ENCODE data around the gene PIGX. TPM values are rescaled to one million over a fixed set of nuclear protein-coding genes. Genes with fewer than 3 reads are reported as not detected.
"Not testable (repeated sequence)": the region's sequence is repeated elsewhere in the genome, so short reads cannot be mapped to it uniquely, and the experiment has no call there.

PIGX gene
- polyA plus RNA-seq, 3 donors, result 26.9 to 31.7 (median 28.6) TPM

- DNase-seq (ENCODE audit: extremely low read depth in 1 of 11, low read depth in 9 of 11, low spot score in 4 of 11), result peak in 10 of 11 donors; percentile 51 to 86 (median 70)
Observed at GRCh38 chr3:196739671-196740480, 27.7 kb downstream of the PIGX start, which contains the start of gene PAK2. Gene PAK2, plus strand, starts transcription at chr3:196739857. Its CDS starts 42,790 bp downstream, at chr3:196782647.

- DNase-seq (ENCODE audit: extremely low read depth in 1 of 11, low read depth in 9 of 11, low spot score in 4 of 11), result peak in 7 of 11 donors; percentile 24 to 48 (median 40)
Observed at GRCh38 chr3:196740481-196741248, 28.5 kb downstream of the PIGX start.

GRCh38 chr3:196741249-196741889 is 29.2 kb downstream of the PIGX start:
- peak in 1 of 11 donors; percentile 6 for DNase-seq (ENCODE audit: extremely low read depth in 1 of 11, low read depth in 9 of 11, low spot score in 4 of 11)

DNA sequence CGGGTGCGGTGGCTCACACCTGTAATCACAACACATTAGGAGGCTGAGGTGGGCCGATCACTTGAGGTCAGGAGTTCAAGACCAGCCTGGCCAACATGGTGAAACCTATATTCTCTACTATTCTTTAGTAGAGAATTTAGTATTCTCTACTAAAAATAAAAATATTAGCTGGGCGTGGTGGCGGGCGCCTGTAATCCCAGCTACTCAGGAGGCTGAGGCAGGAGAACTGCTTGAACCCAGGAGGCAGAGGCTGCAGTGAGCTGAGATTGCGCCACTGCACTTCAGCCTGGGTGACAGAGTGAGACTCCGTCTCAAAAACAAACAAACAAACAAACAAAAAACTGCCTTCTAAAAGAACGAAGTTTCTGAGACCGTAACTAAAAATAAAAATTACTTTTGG is 31.4 kb downstream of the PIGX start:
- not testable (repeated sequence) for DNase-seq (ENCODE audit: extremely low read depth in 1 of 11, low read depth in 9 of 11, low spot score in 4 of 11)

DNA sequence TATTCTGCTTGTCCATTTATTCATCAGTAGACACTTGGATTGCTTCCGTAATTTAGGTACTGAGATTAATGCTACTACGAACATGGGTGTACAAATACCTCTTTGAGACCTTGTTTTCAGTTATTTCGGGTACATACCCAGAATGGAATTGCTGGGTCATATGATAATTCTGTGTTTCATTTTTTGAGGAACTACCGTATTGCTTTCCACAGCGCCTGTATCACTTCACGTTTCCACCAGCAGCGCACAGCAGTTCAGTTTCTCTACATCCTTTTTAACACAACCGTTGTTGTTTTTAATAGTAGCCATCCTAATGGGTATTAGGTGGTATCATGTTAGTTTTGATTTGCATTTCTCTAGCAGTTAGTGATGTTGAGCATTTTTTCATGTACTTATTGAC is 36.9 kb downstream of the PIGX start:
- no peak for DNase-seq (ENCODE audit: extremely low read depth in 1 of 11, low read depth in 9 of 11, low spot score in 4 of 11)

- DNase-seq (ENCODE audit: extremely low read depth in 1 of 11, low read depth in 9 of 11, low spot score in 4 of 11), result no peak
Observed at GRCh38 chr3:196753201-196753600, 41.0 kb downstream of the PIGX start.

- DNase-seq (ENCODE audit: extremely low read depth in 1 of 11, low read depth in 9 of 11, low spot score in 4 of 11), result no peak
Observed at GRCh38 chr3:196754091-196754981, 42.2 kb downstream of the PIGX start.

DNA sequence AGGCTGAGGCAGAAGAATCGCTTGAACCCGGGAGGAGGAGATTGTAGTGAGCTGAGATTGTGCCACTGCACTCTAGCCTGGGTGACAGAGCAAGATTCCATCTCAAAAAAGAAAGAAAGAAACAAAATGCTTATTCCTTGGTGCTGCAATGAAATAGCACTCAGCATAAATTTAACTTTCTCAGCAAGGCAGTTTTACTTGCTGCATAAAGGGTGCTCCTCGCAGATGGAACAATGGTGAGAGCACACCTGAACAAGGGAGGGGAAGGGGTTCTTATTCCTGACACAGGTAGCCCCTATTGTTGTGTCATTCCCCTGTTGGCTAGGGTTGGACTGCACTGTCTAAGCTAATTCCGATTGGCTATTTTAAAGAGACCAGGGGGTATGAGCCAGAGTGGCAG is 44.6 kb downstream of the PIGX start:
- DNase-seq (ENCODE audit: extremely low read depth in 1 of 11, low read depth in 9 of 11, low spot score in 4 of 11), result no peak

DNA sequence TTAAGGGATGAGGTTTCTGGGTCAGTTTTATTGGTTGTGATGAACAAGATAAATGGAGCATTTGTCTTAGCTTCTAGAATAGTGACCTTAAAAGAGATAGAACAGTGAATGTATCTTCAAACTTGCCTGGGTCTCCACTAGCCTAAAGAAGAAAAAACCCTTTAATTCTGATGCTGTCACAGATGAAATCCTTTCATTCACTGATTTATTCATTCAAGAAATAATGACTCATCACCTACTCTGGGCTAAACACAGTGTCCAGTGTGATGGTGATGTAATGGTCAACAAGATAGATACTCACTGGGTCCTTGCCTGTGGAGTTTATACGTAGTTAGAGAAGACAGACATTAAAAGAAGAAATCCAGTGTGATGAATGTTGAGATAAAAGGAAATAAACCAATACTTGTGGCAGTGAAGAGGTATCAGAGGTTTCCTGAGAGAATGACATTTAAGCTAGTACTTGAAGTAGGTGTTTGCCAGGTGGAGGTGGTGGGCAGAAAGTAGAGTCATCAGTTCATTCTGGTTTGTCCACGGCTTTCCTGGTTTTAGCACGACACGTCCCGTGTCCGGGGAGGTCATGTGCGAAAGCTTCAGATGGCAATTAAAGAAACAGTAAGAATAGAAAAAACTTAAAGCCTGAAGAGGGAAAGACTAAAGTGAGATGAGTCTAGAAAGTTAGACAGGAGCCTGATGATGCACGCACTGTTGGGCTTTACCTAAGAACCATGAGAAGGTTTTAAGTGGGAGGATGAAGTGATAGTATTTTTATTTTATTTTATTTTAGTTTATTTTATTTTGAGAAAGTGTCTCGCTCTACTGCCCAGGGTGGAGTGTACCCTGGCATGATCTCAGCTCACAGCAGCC is 45.9 kb downstream of the PIGX start:
- no peak for DNase-seq (ENCODE audit: extremely low read depth in 1 of 11, low read depth in 9 of 11, low spot score in 4 of 11)

DNA sequence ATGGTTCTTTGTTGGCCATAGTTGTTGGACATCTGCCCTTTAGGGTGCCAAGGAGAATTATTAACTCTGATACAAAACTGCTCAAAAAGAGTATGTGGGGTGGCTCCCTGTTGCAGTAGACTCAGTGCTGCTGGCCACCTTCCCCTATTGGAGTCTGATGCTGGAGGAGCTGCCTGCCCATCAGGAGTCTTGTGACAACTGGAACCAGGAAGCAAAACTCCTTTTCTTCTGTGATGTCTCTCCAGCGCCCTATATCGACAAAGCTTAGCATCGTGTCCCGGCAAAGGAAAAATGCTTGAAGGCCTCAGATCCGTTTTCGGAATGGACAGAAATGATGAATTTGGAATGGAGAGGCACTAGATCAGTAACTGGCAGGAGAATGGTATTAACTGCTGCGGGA is 51.0 kb downstream of the PIGX start:
- no peak for DNase-seq (ENCODE audit: extremely low read depth in 1 of 11, low read depth in 9 of 11, low spot score in 4 of 11)

GRCh38 chr3:196765454-196765853 is 53.3 kb downstream of the PIGX start:
- DNase-seq (ENCODE audit: extremely low read depth in 1 of 11, low read depth in 9 of 11, low spot score in 4 of 11), result no peak

DNA sequence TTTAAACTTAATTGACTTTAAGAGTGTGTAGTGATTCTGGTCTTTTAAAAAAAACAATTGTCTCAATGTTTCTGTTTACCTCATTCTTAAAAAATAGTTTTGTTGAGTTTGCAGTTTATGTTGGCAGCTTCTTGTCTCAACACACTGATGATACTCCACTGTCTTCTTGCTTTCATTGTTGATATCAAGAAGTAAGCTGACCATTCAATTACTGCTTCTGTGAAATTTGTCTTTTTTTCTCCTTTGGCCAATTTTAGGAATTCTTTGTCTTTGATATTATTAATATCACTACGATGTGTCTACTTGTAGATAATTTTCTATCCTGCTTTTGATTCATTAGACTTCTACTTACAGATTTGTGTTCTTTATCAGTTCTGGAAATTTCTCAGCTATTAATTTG is 58.9 kb downstream of the PIGX start:
- no peak for DNase-seq (ENCODE audit: extremely low read depth in 1 of 11, low read depth in 9 of 11, low spot score in 4 of 11)

DNA sequence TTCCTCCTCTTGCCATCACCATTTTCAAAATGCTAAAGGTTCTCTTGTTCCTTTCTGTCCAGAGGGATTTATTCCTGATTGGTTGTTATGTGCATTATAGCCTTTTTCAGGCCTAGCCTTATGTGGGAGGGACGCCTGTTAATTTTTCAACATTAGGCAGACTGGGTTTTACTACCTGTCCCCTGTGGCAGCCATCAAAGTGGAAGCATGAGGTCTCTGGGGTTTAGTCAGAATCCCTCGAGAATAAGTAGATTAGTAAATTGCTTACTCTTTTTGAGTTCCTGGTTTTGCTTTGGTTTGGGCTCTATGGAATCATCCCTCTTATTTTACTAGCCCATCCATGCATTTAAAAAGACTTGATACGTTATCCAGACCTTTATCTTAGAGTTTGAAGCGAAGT is 59.9 kb downstream of the PIGX start:
- no peak for DNase-seq (ENCODE audit: extremely low read depth in 1 of 11, low read depth in 9 of 11, low spot score in 4 of 11)

DNA sequence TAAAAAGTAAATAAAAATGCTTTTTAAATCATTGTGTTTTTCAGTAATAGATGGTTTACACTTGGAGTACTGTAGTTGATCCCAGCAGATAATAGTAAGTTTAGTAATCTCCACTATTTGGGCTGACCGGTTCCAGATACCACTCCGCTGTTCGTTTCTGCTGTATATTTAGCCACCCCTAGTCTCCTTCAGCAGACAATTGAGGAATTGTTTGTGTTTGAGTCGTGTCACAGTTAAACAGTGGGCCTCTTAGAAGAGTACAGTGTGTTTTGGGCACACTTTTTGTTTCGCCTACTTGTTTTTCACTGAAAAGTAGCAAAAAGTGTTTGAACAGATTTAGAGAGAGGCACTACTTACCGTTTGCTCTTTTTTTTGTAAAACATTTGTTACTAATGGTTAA is 60.7 kb downstream of the PIGX start:
- no peak for DNase-seq (ENCODE audit: extremely low read depth in 1 of 11, low read depth in 9 of 11, low spot score in 4 of 11)

- no peak for DNase-seq (ENCODE audit: extremely low read depth in 1 of 11, low read depth in 9 of 11, low spot score in 4 of 11)
Observed at GRCh38 chr3:196774191-196774820, 62.1 kb downstream of the PIGX start.

DNA sequence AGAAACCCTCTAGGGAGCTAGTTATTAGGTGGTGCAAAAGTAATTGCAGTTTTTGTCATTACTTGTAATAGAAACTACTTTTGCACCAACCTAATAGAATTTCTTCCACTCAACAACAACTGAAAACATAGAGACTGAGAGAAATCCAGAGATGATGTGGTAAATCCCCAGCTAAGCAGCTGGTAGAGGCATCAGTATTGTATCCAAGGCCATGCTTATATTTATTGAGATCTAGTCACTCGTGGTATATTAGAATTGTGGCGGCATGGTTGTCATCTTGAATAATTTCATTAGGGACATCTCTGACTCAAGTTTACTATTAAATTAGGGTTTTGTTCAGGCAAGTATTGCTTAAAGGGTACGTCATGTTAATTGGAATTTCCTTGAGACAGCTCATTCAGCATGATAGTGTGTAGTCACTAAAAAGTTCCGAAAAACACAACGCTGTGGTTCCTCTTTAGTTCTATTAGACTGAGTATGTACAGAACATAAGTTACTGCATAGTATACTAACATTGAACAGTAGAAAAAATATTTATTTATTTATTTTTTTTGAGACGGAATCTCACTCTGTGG is 62.8 kb downstream of the PIGX start:
- no peak for DNase-seq (ENCODE audit: extremely low read depth in 1 of 11, low read depth in 9 of 11, low spot score in 4 of 11)

GRCh38 chr3:196775938-196776337 is 63.8 kb downstream of the PIGX start:
- no peak for DNase-seq (ENCODE audit: extremely low read depth in 1 of 11, low read depth in 9 of 11, low spot score in 4 of 11)
